H1 (cell line): ENCODE data around the gene TBKBP1. TPM values are rescaled to one million over a fixed set of nuclear protein-coding genes. Genes with fewer than 3 reads are reported as not detected.

Experiments
- CTCF ChIA-PET: fragments of 300-600 bp; sonication (Branson Sonifier 250); formaldehyde crosslinking; loops from one replicate; lab custom pipeline; 2021; ENCODE audit not compliant: partially characterized antibody; lab: Charles Lee
- POLR2A ChIA-PET: fragments of 300-600 bp; sonication (Branson Sonifier 250); formaldehyde crosslinking; loops from one replicate; lab custom pipeline; 2021; ENCODE audit warnings: inconsistent platforms; ENCODE audit not compliant: partially characterized antibody; lab: Charles Lee
- DNase-seq, 2 experiments: peaks; one replicate each; pipeline versions ENCODE4 v3.0.0 to v3.0.0-alpha.2; 2010 to 2022; ENCODE audit warnings: low spot score in 2 of 2, low read depth in 1 of 2, mixed read lengths in 1 of 2
- FAIRE-seq: peaks from 2 replicates; lab custom pipeline; 2011; peaks lifted over from hg19 to GRCh38; lab: Jason Lieb, UNC
- H2AFZ ChIP-seq: 2 replicates; pipeline ENCODE4 v1.8.1; 2012; ENCODE audit warnings: low read length, inconsistent platforms
- H2AK5ac ChIP-seq: 2 replicates; pipeline ENCODE4 v1.6.1; 2013; ENCODE audit warnings: low read depth, low read length
- H2BK120ac ChIP-seq: replicated peaks from 2 replicates; pipeline ENCODE3; 2013; ENCODE audit warnings: low read depth, low read length, inconsistent platforms
- H2BK12ac ChIP-seq: 2 replicates; pipeline ENCODE4 v1.6.1; 2013; ENCODE audit warnings: low read depth, low read length
- H2BK15ac ChIP-seq: 2 replicates; pipeline ENCODE4 v1.6.1; 2013; ENCODE audit warnings: low read length
- H2BK20ac ChIP-seq: 2 replicates; pipeline ENCODE4 v1.6.1; 2013; ENCODE audit warnings: low read length
- H2BK5ac ChIP-seq: 2 replicates; pipeline ENCODE4 v1.6.1; 2013; ENCODE audit warnings: low read depth, low read length
- H3K14ac ChIP-seq: 2 replicates; pipeline ENCODE4 v1.6.1; 2013; ENCODE audit warnings: inconsistent platforms; ENCODE audit not compliant: insufficient read length
- H3K18ac ChIP-seq: 2 replicates; pipeline ENCODE4 v1.6.1; 2013; ENCODE audit warnings: low read length; ENCODE audit errors: extremely low read depth
- H3K23ac ChIP-seq: 2 replicates; pipeline ENCODE4 v1.6.1; 2013; ENCODE audit warnings: inconsistent platforms; ENCODE audit not compliant: insufficient read length
- H3K23me2 ChIP-seq: 2 replicates; pipeline ENCODE4 v1.6.1; 2013; ENCODE audit warnings: low read depth, low read length
- H3K27ac ChIP-seq: 2 replicates; pipeline ENCODE4 v1.6.1; 2011; ENCODE audit warnings: low read depth, low read length, inconsistent platforms
- H3K27me3 ChIP-seq, 4 experiments: replicated peaks in 1 of 4; 1 replicate in 1 of 4; 2 replicates in 3 of 4; pipeline versions ENCODE4 v1.6.1 to v1.8.1; 2011 to 2013; ENCODE audit warnings: low read length in 3 of 4, mild to moderate bottlenecking in 3 of 4, inconsistent platforms in 2 of 4, mixed read lengths in 2 of 4, moderate library complexity in 1 of 4; ENCODE audit not compliant: control insufficient read depth in 3 of 4, insufficient read depth in 3 of 4; ENCODE audit errors: extremely low read depth in 1 of 4
- H3K36me3 ChIP-seq, 4 experiments: 2 replicates each; pipeline versions ENCODE4 v1.6.1 to v1.8.1; 2011 to 2013; ENCODE audit warnings: mild to moderate bottlenecking in 4 of 4, low read length in 3 of 4, moderate library complexity in 2 of 4, control low read depth in 1 of 4, inconsistent platforms in 1 of 4; ENCODE audit not compliant: insufficient read depth in 4 of 4, control insufficient read depth in 2 of 4
- H3K4ac ChIP-seq: replicated peaks from 2 replicates; pipeline ENCODE3; 2013; ENCODE audit warnings: low read length, low read depth, mixed read lengths, inconsistent platforms; ENCODE audit not compliant: insufficient read length
- H3K4me1 ChIP-seq, 4 experiments: replicated peaks in 1 of 4; 1 replicate in 1 of 4; 2 replicates in 3 of 4; pipeline versions ENCODE4 v1.6.1 to v1.8.1; 2011 to 2013; ENCODE audit warnings: low read length in 3 of 4, inconsistent platforms in 2 of 4, mixed read lengths in 1 of 4; ENCODE audit not compliant: insufficient read depth in 4 of 4, control insufficient read depth in 3 of 4
- H3K4me2 ChIP-seq, 2 experiments: 2 replicates each; pipeline versions ENCODE4 v1.6.1 to v1.8.1; 2011 to 2013; ENCODE audit warnings: low read depth in 2 of 2, low read length in 2 of 2, control low read depth in 1 of 2, inconsistent platforms in 1 of 2, mild to moderate bottlenecking in 1 of 2; ENCODE audit not compliant: insufficient read depth in 1 of 2
- H3K4me3 ChIP-seq, 4 experiments: fragments of 200-600, 300-600 bp in 1 of 4; sonication (generic), shearing (Covaris generic), sonication (Bioruptor Twin) in 1 of 4; 2 replicates each; pipeline versions ENCODE4 v1.5.1 to v1.8.1; 2011 to 2016; ENCODE audit warnings: low read length in 4 of 4, low read depth in 3 of 4, control low read depth in 2 of 4, inconsistent platforms in 2 of 4, mild to moderate bottlenecking in 2 of 4, mixed read lengths in 1 of 4, moderate library complexity in 1 of 4; ENCODE audit not compliant: insufficient read depth in 2 of 4; ENCODE audit errors: extremely low read depth in 1 of 4
- H3K56ac ChIP-seq: replicated peaks from 2 replicates; pipeline ENCODE3; 2013; ENCODE audit warnings: low read depth, mild to moderate bottlenecking, mixed read lengths, low read length, inconsistent platforms; ENCODE audit not compliant: insufficient read length
- H3K79me1 ChIP-seq: 2 replicates; pipeline ENCODE4 v1.6.1; 2013; ENCODE audit warnings: low read depth, low read length, control low read depth
- H3K79me2 ChIP-seq, 2 experiments: 2 replicates each; pipeline versions ENCODE4 v1.6.1 to v1.8.1; 2012 to 2013; ENCODE audit warnings: low read length in 2 of 2, mild to moderate bottlenecking in 2 of 2, inconsistent platforms in 1 of 2; ENCODE audit not compliant: insufficient read depth in 2 of 2, control insufficient read depth in 1 of 2
- H3K9ac ChIP-seq, 4 experiments: replicated peaks in 1 of 4; 1 replicate in 1 of 4; 2 replicates in 3 of 4; pipeline versions ENCODE4 v1.6.1 to v1.8.1; 2011 to 2013; ENCODE audit warnings: low read depth in 3 of 4, low read length in 3 of 4, control low read depth in 2 of 4, mild to moderate bottlenecking in 2 of 4, moderate library complexity in 2 of 4, inconsistent platforms in 1 of 4; ENCODE audit errors: extremely low read depth in 1 of 4
- H3K9me3 ChIP-seq, 2 experiments: 2 replicates each; pipeline versions ENCODE4 v1.6.1 to v1.8.1; 2012 to 2013; ENCODE audit warnings: mild to moderate bottlenecking in 2 of 2, moderate library complexity in 2 of 2, control low read depth in 1 of 2, inconsistent platforms in 1 of 2, low read depth in 1 of 2, low read length in 1 of 2, mixed read lengths in 1 of 2; ENCODE audit not compliant: insufficient read depth in 2 of 2
- H4K20me1 ChIP-seq, 2 experiments: replicated peaks in 1 of 2; 2 replicates each; pipeline versions ENCODE3 to v1.8.1; 2011 to 2013; ENCODE audit warnings: inconsistent platforms in 2 of 2, low read length in 2 of 2, mild to moderate bottlenecking in 1 of 2; ENCODE audit not compliant: insufficient read depth in 2 of 2, control insufficient read depth in 1 of 2
- H4K5ac ChIP-seq: 2 replicates; pipeline ENCODE4 v1.6.1; 2013; ENCODE audit warnings: low read length, low read depth, mixed read lengths, inconsistent platforms; ENCODE audit not compliant: insufficient read length
- H4K8ac ChIP-seq: 2 replicates; pipeline ENCODE4 v1.8.0; 2013; ENCODE audit warnings: mild to moderate bottlenecking, moderate library complexity, low read length, inconsistent platforms; ENCODE audit not compliant: insufficient read depth; ENCODE audit errors: extremely low read depth
- H4K91ac ChIP-seq: replicated peaks from 2 replicates; pipeline ENCODE3; 2013; ENCODE audit warnings: low read length, mixed read lengths, inconsistent platforms; ENCODE audit not compliant: insufficient read length
- NRF1 ChIP-seq: IDR thresholded peaks from 2 replicates; pipeline ENCODE4 v1.6.1; 2011; ENCODE audit warnings: mild to moderate bottlenecking, low read depth, low read length, improper control_type of control experiment
- RAD21 ChIP-seq, 2 experiments: IDR thresholded peaks in 1 of 2; conservative IDR thresholded peaks in 1 of 2; 2 replicates each; pipeline ENCODE4 v1.6.1; 2011; ENCODE audit warnings: low read depth in 2 of 2, low read length in 2 of 2, improper control_type of control experiment in 1 of 2, inconsistent platforms in 1 of 2, mild to moderate bottlenecking in 1 of 2, moderate library complexity in 1 of 2
- ZNF274 ChIP-seq: IDR thresholded peaks from 2 replicates; pipeline ENCODE4 v1.7.0; 2012; ENCODE audit warnings: low read length, borderline replicate concordance; ENCODE audit errors: extremely low read depth
- WGBS, 2 experiments: shearing (Covaris generic) in 1 of 2; methylation state at CpG; one replicate each; pipeline versions ENCODE4 v1.1.6 to v1.1.7; 2013 to 2015; ENCODE audit warnings: low lambda C conversion rate in 2 of 2, mixed read lengths in 2 of 2, inconsistent platforms in 1 of 2, low coverage in 1 of 2, missing lambda C conversion rate in 1 of 2; ENCODE audit not compliant: insufficient replicate concordance in 2 of 2, insufficient coverage in 1 of 2, insufficient read length in 1 of 2; ENCODE audit errors: extremely low coverage in 1 of 2, missing lambda C conversion rate in 1 of 2; 5-methylcytosine and 5-hydroxymethylcytosine counted together
- polyA plus RNA-seq, 7 experiments: library from polyadenylated mRNA; depleted of rRNA in 3 of 7; stranded (reverse) in 5 of 7; unstranded in 2 of 7; fragments of >200 nt in 5 of 7; fragments of 200-250 nt in 2 of 7; gene quantifications; 1 replicate in 5 of 7; 2 replicates in 1 of 7; 4 replicates in 1 of 7; pipeline versions ENCODE4 v1.2.1 to v1.2.3, GENCODE V29; 2011 to 2013; ENCODE audit warnings: missing spikeins in 2 of 7, mixed read lengths in 2 of 7
- total RNA-seq: library from RNA; stranded (reverse); fragmentation: NEBNext Ultra II Directional; extraction: Animal tissue kit (Norgen Biotek cat#: 25700); gene quantifications from 2 replicates; pipeline ENCODE4 v1.2.1, GENCODE V29; 2021
- TF ChIP-seq, protein P1 (sequence below), 3 experiments: IDR thresholded peaks; 1 replicate in 2 of 3; 2 replicates in 1 of 3; pipeline versions ENCODE4 v1.5.1 to v1.6.1; 2011; ENCODE audit warnings: low read length in 3 of 3, mild to moderate bottlenecking in 3 of 3, inconsistent platforms in 2 of 3, low read depth in 1 of 3, moderate library complexity in 1 of 3; ENCODE audit not compliant: insufficient read depth in 1 of 3; ENCODE audit errors: control extremely low read depth in 1 of 3

Gene TBKBP1
- total and polyA plus RNA-seq, 2 of the 8 experiments (the other 6 are each of a cell fraction or from before 2014, with no cell fraction given), result 6.3 to 15.1 TPM

DNA sequence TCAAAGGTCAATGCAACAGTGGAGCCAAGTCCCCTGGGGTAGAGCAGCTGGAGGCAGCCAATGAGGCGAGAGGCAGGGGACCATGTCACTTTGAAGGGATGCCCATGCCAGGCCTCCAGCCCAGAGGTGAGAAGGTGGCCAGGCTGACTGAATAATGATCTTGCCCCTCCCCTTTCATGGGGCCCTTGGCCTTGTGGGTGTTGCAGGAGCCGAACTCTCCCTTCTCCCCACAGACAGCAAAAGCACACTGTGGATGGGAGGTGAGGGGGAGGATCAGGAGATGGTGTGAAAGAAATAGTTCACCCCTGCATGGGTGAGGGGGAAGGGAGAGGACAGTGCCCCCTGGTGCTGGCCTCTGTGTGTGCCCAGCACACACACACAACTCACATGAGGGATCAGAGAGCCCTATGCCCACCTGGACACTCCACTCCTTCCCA lies 23.3 kb downstream of the TBKBP1 start:
- Histone ChIP-seq H3K23me2 (no peaks in the 10 kb centered on the region), H3K4ac (no peak overlapping the region), H3K79me1 (no peaks in the 10 kb centered on the region), H3K56ac (no peak overlapping the region), H3K27ac (no peak overlapping the region), H3K4me3 (no peak overlapping the region), H2BK15ac (0 out of 2 replicates have a peak overlapping the region, but pooled peaks have one; percentile 99), H2BK20ac (no peak overlapping the region), H3K23ac (no peak overlapping the region), H3K9ac (no peak overlapping the region), H3K4me1 (peaks cover 0 to 33% (median 13%) of the 10 kb centered on the region in 4 experiments; a peak in 6 of 7 replicates), H3K36me3 (no peaks in the 10 kb centered on the region), H2BK120ac (no peak overlapping the region), H3K4me2 (no peak overlapping the region), H4K8ac (no peak overlapping the region), H2BK5ac (0 out of 2 replicates have a peak overlapping the region, but pooled peaks have one; percentile 48), H3K14ac (no peak overlapping the region), H4K91ac (no peak overlapping the region), H3K79me2 (no peaks in the 10 kb centered on the region), H3K9me3 (no peaks in the 10 kb centered on the region), H2AK5ac (no peak overlapping the region), H3K27me3 (peaks cover 0 to 25% (median 22%) of the 10 kb centered on the region in 4 experiments; a peak in 6 of 7 replicates), H2BK12ac (peak overlapping the region; percentile 52; the same call in 1 of the 2 replicates), H4K20me1 (no peaks in the 10 kb centered on the region), H3K18ac (no peak overlapping the region), H2AFZ (no peak overlapping the region), H4K5ac (no peak overlapping the region)
- FAIRE-seq, result no peak
- TF ChIP-seq NRF1, result no peak
- TF ChIP-seq, protein P1, sequence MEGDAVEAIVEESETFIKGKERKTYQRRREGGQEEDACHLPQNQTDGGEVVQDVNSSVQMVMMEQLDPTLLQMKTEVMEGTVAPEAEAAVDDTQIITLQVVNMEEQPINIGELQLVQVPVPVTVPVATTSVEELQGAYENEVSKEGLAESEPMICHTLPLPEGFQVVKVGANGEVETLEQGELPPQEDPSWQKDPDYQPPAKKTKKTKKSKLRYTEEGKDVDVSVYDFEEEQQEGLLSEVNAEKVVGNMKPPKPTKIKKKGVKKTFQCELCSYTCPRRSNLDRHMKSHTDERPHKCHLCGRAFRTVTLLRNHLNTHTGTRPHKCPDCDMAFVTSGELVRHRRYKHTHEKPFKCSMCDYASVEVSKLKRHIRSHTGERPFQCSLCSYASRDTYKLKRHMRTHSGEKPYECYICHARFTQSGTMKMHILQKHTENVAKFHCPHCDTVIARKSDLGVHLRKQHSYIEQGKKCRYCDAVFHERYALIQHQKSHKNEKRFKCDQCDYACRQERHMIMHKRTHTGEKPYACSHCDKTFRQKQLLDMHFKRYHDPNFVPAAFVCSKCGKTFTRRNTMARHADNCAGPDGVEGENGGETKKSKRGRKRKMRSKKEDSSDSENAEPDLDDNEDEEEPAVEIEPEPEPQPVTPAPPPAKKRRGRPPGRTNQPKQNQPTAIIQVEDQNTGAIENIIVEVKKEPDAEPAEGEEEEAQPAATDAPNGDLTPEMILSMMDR (IDR thresholded peaks at IDR 0.05; ENCODE audit: control extremely low read depth in 1 of 3, insufficient read depth in 1 of 3, low read depth in 1 of 3, low read length in 3 of 3), result peak; percentile 28 to 69 (median 60)
- no peak for TF ChIP-seq ZNF274
- TF ChIP-seq RAD21 (IDR thresholded peaks at IDR 0.05 in 1 of 2, conservative IDR thresholded peaks at IDR 0.05 in 1 of 2; ENCODE audit: low read depth in 2 of 2, low read length in 2 of 2), result 0 out of 4 replicates have a peak, but pooled peaks of 1 of the 2 experiments have one; percentile 15
- WGBS, 2 experiments, result 79% methylated on average over 2 of the region's 2 CpGs; no CpG with 5 or more reads in 1 of the 2 experiments
- DNase-seq, result no peak
- POLR2A ChIA-PET, result interaction anchor here (1.1 kb wide), 1 partner anchor 9 kb away, joined by 3 read pairs; no protein-coding TSS in a partner anchor
- CTCF ChIA-PET, result interaction anchor here (0.9 to 8.3 kb wide), 9 partner anchors 9 to 106 kb away, joined by 3 to 179 read pairs (median 4); partner anchors contain the start of genes TBKBP1 and TBX21
